H7 (cell line): ENCODE results near the gene RAPGEF4. TPM values are rescaled to one million over a fixed set of nuclear protein-coding genes. Genes with fewer than 3 reads are reported as not detected.
"Not testable (repeated sequence)": the region's sequence is repeated elsewhere in the genome, so short reads cannot be mapped to it uniquely, and the experiment has no call there.

Experiments
- DNase-seq: peaks from one replicate; pipeline ENCODE4 v3.0.0; 2012
- H3K27me3 ChIP-seq: 2 replicates; pipeline ENCODE4 v1.6.0; 2011; ENCODE audit warnings: mild to moderate bottlenecking, low read length; ENCODE audit not compliant: control insufficient read depth, insufficient read depth
- H3K36me3 ChIP-seq: replicated peaks from 2 replicates; pipeline ENCODE4 v1.5.1; 2011; ENCODE audit warnings: low read length; ENCODE audit not compliant: control insufficient read depth, insufficient read depth
- H3K4me3 ChIP-seq: 2 replicates; pipeline ENCODE4 v1.5.1; 2011; ENCODE audit warnings: low read depth, mild to moderate bottlenecking, control low read depth, low read length, moderate library complexity; ENCODE audit not compliant: insufficient read depth
- total RNA-seq: library from RNA; depleted of rRNA; stranded (reverse); fragments of >200 nt; shearing (Covaris generic); gene quantifications from 2 replicates; pipeline ENCODE4 v1.2.3, GENCODE V29; 2014

The RAPGEF4 gene
- total RNA-seq, 1 experiment from 2014 or later, result 0.69 TPM

DNA sequence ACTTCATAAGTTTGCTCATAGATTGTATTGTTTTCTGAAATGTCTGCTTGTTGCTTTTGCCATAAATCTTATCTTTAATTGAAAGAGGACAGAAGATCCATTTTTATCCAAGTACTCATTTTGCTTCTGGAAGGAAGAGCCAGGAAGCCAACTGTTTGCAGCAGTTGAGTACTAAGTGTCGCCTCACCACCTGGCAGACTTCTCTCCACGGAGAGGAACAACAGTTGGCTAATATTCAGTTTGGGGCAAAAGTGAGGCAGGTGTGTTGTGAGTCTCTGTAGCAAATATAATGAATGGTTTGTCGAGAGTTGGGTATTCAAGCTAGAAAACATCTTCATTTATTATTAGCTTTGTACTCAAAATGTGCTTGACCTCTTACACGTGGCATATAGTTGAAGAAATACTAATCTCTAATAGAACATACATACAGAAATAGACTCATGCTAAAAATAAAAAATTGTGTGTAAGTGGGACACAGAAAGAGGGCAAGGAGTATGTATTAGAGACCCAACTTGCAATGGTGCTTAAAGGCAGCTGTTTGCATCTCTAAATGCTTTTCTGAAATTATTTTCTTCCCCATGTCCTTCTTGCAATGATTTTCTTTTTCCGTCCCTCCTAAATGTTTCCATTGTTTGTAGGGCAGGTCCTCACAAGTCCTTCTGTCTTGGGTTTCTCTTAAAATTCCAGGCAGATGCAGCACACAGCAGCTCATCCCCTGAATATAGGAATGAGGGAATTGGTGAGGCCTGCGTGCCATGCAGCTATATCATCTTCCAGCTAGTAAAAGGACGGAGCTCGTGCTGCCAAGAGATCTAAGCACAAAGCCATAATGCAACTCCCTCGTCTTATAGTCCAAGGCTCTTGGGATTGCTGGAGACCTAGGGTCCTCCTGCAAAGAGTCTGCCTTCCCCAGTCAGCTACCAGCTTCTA is 295.2 kb downstream of the RAPGEF4 start:
- Histone ChIP-seq H3K4me3 (no peak overlapping the region), H3K36me3 (no peaks in the 10 kb centered on the region), H3K27me3 (no peaks in the 10 kb centered on the region)
- no peak for DNase-seq

DNA sequence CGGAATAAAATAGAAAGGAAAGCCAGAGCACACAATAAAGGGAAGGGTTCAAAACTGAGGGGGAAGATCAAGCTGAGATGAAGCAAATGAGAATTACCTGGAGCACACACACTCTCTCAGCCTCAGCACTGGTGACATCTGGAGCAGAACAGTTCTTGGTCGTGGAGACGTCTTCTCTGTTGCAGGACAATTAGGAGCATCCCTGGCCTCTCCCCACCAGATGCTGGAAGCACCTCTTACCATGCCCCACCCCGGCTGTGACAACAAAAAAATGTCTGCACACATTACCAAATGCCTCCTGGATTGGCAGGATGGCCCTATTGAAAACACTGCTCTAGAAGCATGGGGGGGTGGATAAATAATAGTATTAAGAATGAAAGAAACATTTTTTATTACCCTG is 296.4 kb downstream of the RAPGEF4 start:
- Histone ChIP-seq H3K27me3 (no peaks in the 10 kb centered on the region), H3K4me3 (no peak overlapping the region), H3K36me3 (no peaks in the 10 kb centered on the region)
- DNase-seq, result no peak

- Histone ChIP-seq H3K4me3 (no peak overlapping the region), H3K27me3 (no peaks in the 10 kb centered on the region), H3K36me3 (no peaks in the 10 kb centered on the region)
- DNase-seq, result no peak
Observed at GRCh38 chr2:173033084-173033483, 297.4 kb downstream of the RAPGEF4 start.

DNA sequence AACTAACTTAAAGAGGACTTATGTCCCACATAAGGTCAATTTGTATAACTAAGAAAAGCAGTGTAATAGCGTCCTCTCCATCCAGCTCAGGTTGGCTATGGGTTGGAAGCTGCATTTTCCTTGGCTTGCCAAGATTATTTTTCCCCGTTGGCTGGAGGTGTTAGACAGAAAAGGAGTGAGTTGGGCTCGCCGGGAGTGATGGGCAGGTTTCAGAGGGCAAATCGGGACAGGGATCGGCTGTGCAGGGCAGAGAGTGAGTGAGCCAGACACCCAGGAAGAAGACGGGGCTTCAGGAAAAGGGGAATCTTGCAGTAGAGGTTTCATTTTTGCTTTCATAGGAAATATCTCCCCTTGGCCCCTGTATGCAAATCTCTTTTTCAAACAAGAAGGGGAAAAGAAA is 298.5 kb downstream of the RAPGEF4 start:
- H3K27me3 ChIP-seq, result no peaks in the 10 kb centered on the region
- no peaks in the 10 kb centered on the region for H3K36me3 ChIP-seq
- no peak overlapping the region for H3K4me3 ChIP-seq
- DNase-seq, result no peak

GRCh38 chr2:173037245-173038120 is 301.8 kb downstream of the RAPGEF4 start:
- Histone ChIP-seq H3K4me3 (no peak overlapping the region), H3K36me3 (no peaks in the 10 kb centered on the region), H3K27me3 (no peaks in the 10 kb centered on the region)
- DNase-seq, result no peak

GRCh38 chr2:173038257-173038656 is 302.6 kb downstream of the RAPGEF4 start:
- not testable (repeated sequence) for H3K4me3 ChIP-seq, DNase-seq, H3K36me3 ChIP-seq, H3K27me3 ChIP-seq

- DNase-seq, result no peak
- Histone ChIP-seq H3K4me3 (no peak overlapping the region), H3K36me3 (no peaks in the 10 kb centered on the region), H3K27me3 (no peaks in the 10 kb centered on the region)
Observed at GRCh38 chr2:173040729-173041128, 305.1 kb downstream of the RAPGEF4 start.

GRCh38 chr2:173043476-173043875 is 307.8 kb downstream of the RAPGEF4 start:
- no peak overlapping the region for H3K4me3 ChIP-seq
- H3K27me3 ChIP-seq, result no peaks in the 10 kb centered on the region
- no peak for DNase-seq
- H3K36me3 ChIP-seq, result no peaks in the 10 kb centered on the region

GRCh38 chr2:173043897-173044519 is 308.4 kb downstream of the RAPGEF4 start:
- Histone ChIP-seq H3K36me3 (no peaks in the 10 kb centered on the region), H3K4me3 (no peak overlapping the region), H3K27me3 (no peaks in the 10 kb centered on the region)
- DNase-seq, result no peak

GRCh38 chr2:173044686-173045085 is 309.0 kb downstream of the RAPGEF4 start:
- DNase-seq, result no peak
- no peak overlapping the region for H3K4me3 ChIP-seq
- H3K36me3 ChIP-seq, result no peaks in the 10 kb centered on the region
- H3K27me3 ChIP-seq, result no peaks in the 10 kb centered on the region

- Histone ChIP-seq H3K27me3 (no peaks in the 10 kb centered on the region), H3K4me3 (no peak overlapping the region), H3K36me3 (no peaks in the 10 kb centered on the region)
- no peak for DNase-seq
Observed at GRCh38 chr2:173045181-173045580, 309.5 kb downstream of the RAPGEF4 start.

GRCh38 chr2:173048522-173048896 is 312.9 kb downstream of the RAPGEF4 start:
- Histone ChIP-seq H3K36me3 (no peaks in the 10 kb centered on the region), H3K27me3 (no peaks in the 10 kb centered on the region), H3K4me3 (no peak overlapping the region)
- DNase-seq, result no peak

- no peak for DNase-seq
Observed at GRCh38 chr2:173048897-173049661, 313.4 kb downstream of the RAPGEF4 start.

DNA sequence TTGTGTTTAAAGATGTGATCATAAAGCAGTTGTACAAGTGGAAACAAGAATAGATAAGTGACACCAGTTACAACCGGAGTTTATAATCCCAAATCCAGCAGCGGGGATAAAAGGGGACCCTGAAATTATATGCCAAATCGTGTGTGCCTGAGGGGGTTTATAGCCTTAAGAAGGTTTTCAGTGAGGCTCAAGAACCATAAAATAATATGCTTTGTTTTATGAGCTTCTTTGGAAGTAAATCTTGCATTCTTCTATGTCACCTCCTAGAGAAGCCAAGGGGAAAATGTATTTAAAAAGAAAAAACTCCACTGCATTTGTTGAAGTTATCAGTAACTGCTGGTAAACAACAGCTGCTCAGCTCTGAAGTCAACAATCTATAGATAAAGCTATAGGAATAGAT is 314.2 kb downstream of the RAPGEF4 start:
- Histone ChIP-seq H3K4me3 (no peak overlapping the region), H3K36me3 (no peaks in the 10 kb centered on the region), H3K27me3 (no peaks in the 10 kb centered on the region)
- no peak for DNase-seq

More at GRCh38 chr2:173048897-173049661, 313.4 kb downstream of the RAPGEF4 start:
- Histone ChIP-seq H3K4me3 (no peak overlapping the region), H3K36me3 (no peaks in the 10 kb centered on the region), H3K27me3 (no peaks in the 10 kb centered on the region)
